ENCODE results near the gene NKAIN4.

DNA sequence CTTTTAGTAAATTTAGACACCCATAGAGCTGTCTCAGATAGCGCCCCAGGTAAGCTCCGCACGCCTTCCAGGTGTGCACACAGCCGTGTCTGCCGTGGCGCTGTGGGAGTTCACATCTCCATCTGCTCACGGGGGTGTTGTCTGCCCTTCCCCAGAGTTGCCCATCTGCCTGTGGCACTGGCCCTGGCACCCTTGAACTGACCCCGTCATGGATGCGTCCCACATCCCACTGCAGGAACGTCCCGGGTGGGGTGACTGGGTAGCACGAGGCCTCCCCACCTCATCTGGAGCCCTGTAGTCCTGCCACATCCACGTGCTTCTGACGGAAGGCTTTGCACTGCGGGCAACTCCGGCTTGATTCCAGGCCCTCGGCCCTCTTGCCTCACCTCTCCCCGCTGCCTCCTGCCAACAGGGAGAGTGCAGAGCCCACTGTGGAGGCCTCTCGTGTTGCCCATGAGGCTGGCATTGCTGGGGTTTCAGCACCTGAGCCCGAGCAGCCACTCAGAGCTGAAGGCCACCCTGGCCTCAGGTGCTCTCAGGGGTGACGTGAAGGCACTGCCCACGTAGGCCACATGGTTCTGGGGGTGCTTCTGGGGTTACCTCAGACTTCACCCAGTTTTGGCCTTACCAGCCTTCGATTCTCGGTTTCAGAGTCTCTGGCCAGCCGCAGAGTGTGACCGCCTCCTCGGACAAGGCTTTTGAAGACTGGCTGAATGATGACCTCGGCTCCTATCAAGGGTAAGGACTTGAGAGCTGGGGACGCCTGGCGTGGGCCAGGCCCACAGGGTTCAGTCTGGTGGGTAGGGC, 23.4 kb upstream of the NKAIN4 start:
- TF ChIP-seq CTCF (conservative IDR thresholded peaks at IDR 0.05; ENCODE audit: low read depth in 2 of 2) = no peak
- TF ChIP-seq EZH2 (IDR thresholded peaks at IDR 0.05; ENCODE audit: low read depth, unreplicated experiment) = no peak
- no peak for TF ChIP-seq EZH2phosphoT487 (IDR thresholded peaks at IDR 0.05; ENCODE audit: unreplicated experiment)
- no peak for TF ChIP-seq POLR2AphosphoS5 (IDR thresholded peaks at IDR 0.05; ENCODE audit: low read depth)
- TF ChIP-seq, protein P1, sequence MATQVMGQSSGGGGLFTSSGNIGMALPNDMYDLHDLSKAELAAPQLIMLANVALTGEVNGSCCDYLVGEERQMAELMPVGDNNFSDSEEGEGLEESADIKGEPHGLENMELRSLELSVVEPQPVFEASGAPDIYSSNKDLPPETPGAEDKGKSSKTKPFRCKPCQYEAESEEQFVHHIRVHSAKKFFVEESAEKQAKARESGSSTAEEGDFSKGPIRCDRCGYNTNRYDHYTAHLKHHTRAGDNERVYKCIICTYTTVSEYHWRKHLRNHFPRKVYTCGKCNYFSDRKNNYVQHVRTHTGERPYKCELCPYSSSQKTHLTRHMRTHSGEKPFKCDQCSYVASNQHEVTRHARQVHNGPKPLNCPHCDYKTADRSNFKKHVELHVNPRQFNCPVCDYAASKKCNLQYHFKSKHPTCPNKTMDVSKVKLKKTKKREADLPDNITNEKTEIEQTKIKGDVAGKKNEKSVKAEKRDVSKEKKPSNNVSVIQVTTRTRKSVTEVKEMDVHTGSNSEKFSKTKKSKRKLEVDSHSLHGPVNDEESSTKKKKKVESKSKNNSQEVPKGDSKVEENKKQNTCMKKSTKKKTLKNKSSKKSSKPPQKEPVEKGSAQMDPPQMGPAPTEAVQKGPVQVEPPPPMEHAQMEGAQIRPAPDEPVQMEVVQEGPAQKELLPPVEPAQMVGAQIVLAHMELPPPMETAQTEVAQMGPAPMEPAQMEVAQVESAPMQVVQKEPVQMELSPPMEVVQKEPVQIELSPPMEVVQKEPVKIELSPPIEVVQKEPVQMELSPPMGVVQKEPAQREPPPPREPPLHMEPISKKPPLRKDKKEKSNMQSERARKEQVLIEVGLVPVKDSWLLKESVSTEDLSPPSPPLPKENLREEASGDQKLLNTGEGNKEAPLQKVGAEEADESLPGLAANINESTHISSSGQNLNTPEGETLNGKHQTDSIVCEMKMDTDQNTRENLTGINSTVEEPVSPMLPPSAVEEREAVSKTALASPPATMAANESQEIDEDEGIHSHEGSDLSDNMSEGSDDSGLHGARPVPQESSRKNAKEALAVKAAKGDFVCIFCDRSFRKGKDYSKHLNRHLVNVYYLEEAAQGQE (IDR thresholded peaks at IDR 0.05; ENCODE audit: unreplicated experiment) = no peak
- no peak for TF ChIP-seq JUNB (IDR thresholded peaks at IDR 0.05; ENCODE audit: unreplicated experiment)
- TF ChIP-seq CREB1 (CRISPR knock-in tag; IDR thresholded peaks at IDR 0.05; ENCODE audit: low read depth) = no peak
- no peak for TF ChIP-seq ZNF462 (CRISPR knock-in tag; IDR thresholded peaks at IDR 0.05)
- TF ChIP-seq, protein P2, sequence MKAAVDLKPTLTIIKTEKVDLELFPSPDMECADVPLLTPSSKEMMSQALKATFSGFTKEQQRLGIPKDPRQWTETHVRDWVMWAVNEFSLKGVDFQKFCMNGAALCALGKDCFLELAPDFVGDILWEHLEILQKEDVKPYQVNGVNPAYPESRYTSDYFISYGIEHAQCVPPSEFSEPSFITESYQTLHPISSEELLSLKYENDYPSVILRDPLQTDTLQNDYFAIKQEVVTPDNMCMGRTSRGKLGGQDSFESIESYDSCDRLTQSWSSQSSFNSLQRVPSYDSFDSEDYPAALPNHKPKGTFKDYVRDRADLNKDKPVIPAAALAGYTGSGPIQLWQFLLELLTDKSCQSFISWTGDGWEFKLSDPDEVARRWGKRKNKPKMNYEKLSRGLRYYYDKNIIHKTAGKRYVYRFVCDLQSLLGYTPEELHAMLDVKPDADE (IDR thresholded peaks at IDR 0.05) = no peak
- no peak for TF ChIP-seq STAT1 (IDR thresholded peaks at IDR 0.05; ENCODE audit: unreplicated experiment)
- no peak for TF ChIP-seq NANOG (IDR thresholded peaks at IDR 0.05; ENCODE audit: borderline replicate concordance)
- no peak for TF ChIP-seq ZNF114 (CRISPR knock-in tag; IDR thresholded peaks at IDR 0.05)
